ENCODE results near the gene FRA10AC1. TPM values are rescaled to one million over a fixed set of nuclear protein-coding genes. Genes with fewer than 3 reads are reported as not detected.

Gene FRA10AC1, protein sequence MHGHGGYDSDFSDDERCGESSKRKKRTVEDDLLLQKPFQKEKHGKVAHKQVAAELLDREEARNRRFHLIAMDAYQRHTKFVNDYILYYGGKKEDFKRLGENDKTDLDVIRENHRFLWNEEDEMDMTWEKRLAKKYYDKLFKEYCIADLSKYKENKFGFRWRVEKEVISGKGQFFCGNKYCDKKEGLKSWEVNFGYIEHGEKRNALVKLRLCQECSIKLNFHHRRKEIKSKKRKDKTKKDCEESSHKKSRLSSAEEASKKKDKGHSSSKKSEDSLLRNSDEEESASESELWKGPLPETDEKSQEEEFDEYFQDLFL
- total RNA-seq, result 10 to 100 TPM; 30.5 to 46.9 TPM
- polyA plus RNA-seq (ENCODE audit: insufficient read depth, low read depth, low replicate concordance), result 14.8 TPM
- long read RNA-seq, donor 1, full-length matches to known transcripts, result 8 of 48 reads
- long read RNA-seq, donor 1, partial matches to known transcripts, result 40 of 48 reads
- long read RNA-seq, donor 1, other reads (novel, unspliced or antisense), result 0 of 48 reads
- long read RNA-seq, donor 2, transcript FRA10AC1-201 (14 exons, 3,089 nt), result major isoform, 5 of 12 reads
- long read RNA-seq, donor 2, partial matches to known transcripts, result 5 of 12 reads
- long read RNA-seq, donor 2, other reads (novel, unspliced or antisense), result 0 of 12 reads

DNA sequence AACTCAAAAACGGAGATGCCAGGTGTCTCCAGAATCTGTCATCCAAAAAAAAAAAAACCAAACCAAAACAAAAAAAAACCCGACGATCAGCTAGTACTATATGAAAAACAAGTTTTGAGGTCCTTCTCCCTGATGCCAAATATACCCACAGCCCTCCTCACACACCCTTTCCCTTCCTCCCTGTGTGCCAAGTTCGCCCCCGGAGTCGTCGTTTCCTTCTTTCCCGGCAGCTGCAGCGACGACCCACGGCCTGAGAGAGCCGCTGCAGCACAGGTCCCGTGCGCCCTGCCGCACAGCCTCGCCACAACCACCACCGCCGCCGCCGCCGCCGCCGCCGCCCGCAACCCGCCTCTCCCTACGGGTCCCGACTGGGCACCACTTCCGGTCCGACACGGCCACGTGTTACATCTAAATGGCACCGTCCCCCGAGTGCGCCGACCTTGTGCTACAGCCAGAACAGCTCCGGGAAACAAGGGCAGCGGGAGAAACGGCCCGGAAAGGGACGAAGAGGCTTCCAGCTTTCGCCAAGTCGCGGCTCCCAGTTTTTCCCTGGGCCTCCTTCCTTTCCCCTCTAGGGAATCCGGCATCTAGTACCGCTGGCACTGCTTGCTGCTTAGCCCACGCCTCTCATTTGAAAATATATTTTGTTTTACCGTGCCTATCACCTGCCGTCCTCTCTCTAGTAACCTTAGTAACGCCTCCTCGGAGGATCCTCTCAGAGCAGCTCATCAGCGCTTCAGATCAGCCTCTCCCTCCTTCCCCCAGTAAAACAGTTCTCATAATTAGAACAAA lies at the start of gene FRA10AC1:
Gene FRA10AC1, minus strand, starts transcription at position 383 of the 792 bp plus-strand sequence. CDS start 2,486 bp downstream, outside the sequence.
- WGBS, 2 donors, result 0% methylated on average over 35 to 52 of the region's 52 CpGs
- H3K27ac ChIP-seq, result peak within 1 kb of the TSS; percentile 81 to 85
- intact Hi-C loops (cut with DNase I; ENCODE audit: low total_unique reads), result loop anchor here (10.0 kb wide), 1 partner anchor 112 kb away; no protein-coding TSS in a partner anchor
- H3K36me3 ChIP-seq (ENCODE audit: low read depth, missing control alignments), result no peaks in the 10 kb centered on the region
- no peak for TF ChIP-seq POLR2A (IDR thresholded peaks at IDR 0.05)
- TF ChIP-seq, protein P1, sequence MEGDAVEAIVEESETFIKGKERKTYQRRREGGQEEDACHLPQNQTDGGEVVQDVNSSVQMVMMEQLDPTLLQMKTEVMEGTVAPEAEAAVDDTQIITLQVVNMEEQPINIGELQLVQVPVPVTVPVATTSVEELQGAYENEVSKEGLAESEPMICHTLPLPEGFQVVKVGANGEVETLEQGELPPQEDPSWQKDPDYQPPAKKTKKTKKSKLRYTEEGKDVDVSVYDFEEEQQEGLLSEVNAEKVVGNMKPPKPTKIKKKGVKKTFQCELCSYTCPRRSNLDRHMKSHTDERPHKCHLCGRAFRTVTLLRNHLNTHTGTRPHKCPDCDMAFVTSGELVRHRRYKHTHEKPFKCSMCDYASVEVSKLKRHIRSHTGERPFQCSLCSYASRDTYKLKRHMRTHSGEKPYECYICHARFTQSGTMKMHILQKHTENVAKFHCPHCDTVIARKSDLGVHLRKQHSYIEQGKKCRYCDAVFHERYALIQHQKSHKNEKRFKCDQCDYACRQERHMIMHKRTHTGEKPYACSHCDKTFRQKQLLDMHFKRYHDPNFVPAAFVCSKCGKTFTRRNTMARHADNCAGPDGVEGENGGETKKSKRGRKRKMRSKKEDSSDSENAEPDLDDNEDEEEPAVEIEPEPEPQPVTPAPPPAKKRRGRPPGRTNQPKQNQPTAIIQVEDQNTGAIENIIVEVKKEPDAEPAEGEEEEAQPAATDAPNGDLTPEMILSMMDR (IDR thresholded peaks at IDR 0.05), result peak; percentile 35 to 61 (median 40)
- H3K27me3 ChIP-seq, result no peaks in the 10 kb centered on the region
- no peaks in the 10 kb centered on the region for H3K9me3 ChIP-seq
- no peaks in the 10 kb centered on the region for H3K4me1 ChIP-seq
- peak within 1 kb of the TSS; percentile 63 to 85 for H3K4me3 ChIP-seq
- peak; percentile 94 for DNase-seq

DNA sequence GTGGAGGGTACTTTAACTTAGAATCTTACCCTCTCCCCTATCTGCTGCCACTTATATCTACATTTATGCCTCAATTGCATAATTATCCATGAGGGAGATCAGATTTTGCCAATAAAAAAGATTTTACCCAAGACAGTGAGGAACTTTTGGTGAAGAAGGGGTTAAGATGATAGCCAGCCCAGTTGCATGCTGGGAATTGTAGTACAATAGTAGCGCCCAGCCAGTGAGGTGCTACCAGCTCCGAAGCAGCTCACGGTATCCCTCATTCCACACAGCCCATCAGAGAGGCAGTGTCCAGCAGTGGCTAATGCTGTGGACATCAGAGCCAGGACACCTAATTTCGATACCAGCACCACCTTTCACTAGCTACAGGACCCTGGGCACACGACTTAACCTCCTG lies 49.4 kb upstream of the FRA10AC1 start:
- TF ChIP-seq POLR2A (IDR thresholded peaks at IDR 0.05), result no peak
- TF ChIP-seq, protein P1 (IDR thresholded peaks at IDR 0.05), result no peak
- 11 to 12% methylated on average over 5 of the region's 5 CpGs for WGBS, 2 donors
- H3K4me1 ChIP-seq, result peaks cover under 1% of the 10 kb centered on the region
- H3K27me3 ChIP-seq, result no peaks in the 10 kb centered on the region
- no peaks in the 10 kb centered on the region for H3K36me3 ChIP-seq (ENCODE audit: low read depth, missing control alignments)
- no peaks in the 10 kb centered on the region for H3K9me3 ChIP-seq
- intact Hi-C loops (cut with DNase I; ENCODE audit: low total_unique reads), result no loop called here
- no peak overlapping the region for H3K27ac ChIP-seq
- peak; percentile 63 for DNase-seq
- no peak overlapping the region for H3K4me3 ChIP-seq

DNA sequence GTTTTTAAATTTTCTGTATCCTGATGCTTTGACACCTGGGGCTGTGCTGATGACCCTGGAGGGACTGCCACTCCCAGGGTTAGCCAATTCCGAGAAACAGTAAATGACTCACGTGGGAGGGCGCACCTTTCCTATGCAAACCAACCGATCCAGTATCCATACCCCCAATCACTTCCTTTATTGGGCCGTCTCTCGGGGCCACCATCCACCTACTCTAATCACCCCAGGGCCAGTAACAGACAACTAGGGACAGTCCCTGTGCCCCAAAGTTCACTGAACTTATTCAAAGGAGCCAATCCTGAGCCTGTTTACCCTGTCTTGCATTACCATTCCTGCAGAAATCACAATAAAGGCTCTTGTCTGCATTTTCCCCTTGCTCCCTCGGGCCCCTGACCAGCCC lies 48.7 kb upstream of the FRA10AC1 start:
- TF ChIP-seq, protein P1 (IDR thresholded peaks at IDR 0.05), result no peak
- no peak for TF ChIP-seq POLR2A (IDR thresholded peaks at IDR 0.05)
- Histone ChIP-seq H3K9me3 (no peaks in the 10 kb centered on the region), H3K4me3 (no peak overlapping the region), H3K27ac (no peak overlapping the region), H3K27me3 (no peaks in the 10 kb centered on the region), H3K4me1 (peaks cover 5% of the 10 kb centered on the region), H3K36me3 (ENCODE audit: low read depth, missing control alignments) (no peaks in the 10 kb centered on the region)
- intact Hi-C loops (cut with DNase I; ENCODE audit: low total_unique reads), result no loop called here
- WGBS, 2 donors, result 27 to 48% methylated on average over 7 of the region's 7 CpGs
- no peak for DNase-seq

DNA sequence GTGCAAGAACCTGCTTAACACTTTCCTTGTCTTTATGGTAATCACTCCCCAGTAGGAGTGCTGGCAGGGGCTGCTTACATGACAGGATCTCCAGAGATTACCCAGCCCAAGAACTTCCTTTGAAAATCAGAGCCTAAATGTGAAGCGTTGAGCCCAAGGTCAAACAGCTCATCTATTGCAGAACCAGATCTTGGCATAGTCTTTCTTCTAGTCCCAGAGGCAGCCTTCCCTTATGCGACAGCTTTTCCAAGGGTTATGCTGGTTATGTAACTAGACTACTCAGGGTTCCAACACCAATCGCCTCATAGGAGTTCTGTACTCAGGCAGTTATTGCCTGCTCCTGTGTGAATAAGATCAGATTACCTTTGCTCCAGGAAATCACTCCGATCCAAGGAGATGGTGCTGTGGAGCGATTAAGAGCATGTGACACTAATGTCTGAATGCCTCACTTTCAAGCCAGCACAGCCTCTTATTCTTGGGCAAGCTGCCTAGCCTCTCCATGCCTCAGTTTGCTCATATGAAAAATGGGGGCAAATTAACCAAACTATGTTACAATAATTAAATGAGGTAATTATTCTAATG lies 46.9 kb upstream of the FRA10AC1 start:
- Histone ChIP-seq H3K27me3 (no peaks in the 10 kb centered on the region), H3K4me1 (peaks cover 5% of the 10 kb centered on the region), H3K4me3 (no peak overlapping the region), H3K27ac (no peak overlapping the region), H3K9me3 (no peaks in the 10 kb centered on the region), H3K36me3 (ENCODE audit: low read depth, missing control alignments) (no peaks in the 10 kb centered on the region)
- intact Hi-C loops (cut with DNase I; ENCODE audit: low total_unique reads), result no loop called here
- DNase-seq, result no peak
- 45 to 51% methylated on average over 5 of the region's 5 CpGs for WGBS, 2 donors
- no peak for TF ChIP-seq POLR2A (IDR thresholded peaks at IDR 0.05)
- TF ChIP-seq, protein P1 (IDR thresholded peaks at IDR 0.05), result no peak

All from testis (tissue), 5 donors.